ENCODE measurements around the gene DBH.
A peak's percentile ranks its signal among the peaks of the same experiment; 100 is the strongest.

Gene DBH

GRCh38 chr9:133604214-133604613, 31.9 kb upstream of the DBH start:
- DNase-seq (ENCODE audit: low read depth in 2 of 2) = no peak

- no peak for DNase-seq (ENCODE audit: low read depth in 2 of 2)
Measured at GRCh38 chr9:133604856-133605255, 31.3 kb upstream of the DBH start.

- no peak for DNase-seq (ENCODE audit: low read depth in 2 of 2)
Measured at GRCh38 chr9:133605446-133605845, 30.7 kb upstream of the DBH start.

- DNase-seq (ENCODE audit: low read depth in 2 of 2) = no peak
Measured at GRCh38 chr9:133605856-133606707, 30.1 kb upstream of the DBH start.

- no peak for DNase-seq (ENCODE audit: low read depth in 2 of 2)
Measured at GRCh38 chr9:133606708-133607025, 29.5 kb upstream of the DBH start.

- no peak for DNase-seq (ENCODE audit: low read depth in 2 of 2)
Measured at GRCh38 chr9:133607381-133607780, 28.8 kb upstream of the DBH start.

- DNase-seq (ENCODE audit: low read depth in 2 of 2) = no peak
Measured at GRCh38 chr9:133607976-133608375, 28.2 kb upstream of the DBH start.

- DNase-seq (ENCODE audit: low read depth in 2 of 2) = no peak
Measured at GRCh38 chr9:133608382-133608781, 27.8 kb upstream of the DBH start.

GRCh38 chr9:133608889-133609288, 27.3 kb upstream of the DBH start:
- DNase-seq (ENCODE audit: low read depth in 2 of 2) = no peak

- peak in 1 of 2 experiments; percentile 1 for DNase-seq (ENCODE audit: low read depth in 2 of 2)
Measured at GRCh38 chr9:133609311-133610098, 26.7 kb upstream of the DBH start, which contains the start of gene FAM163B. TSS of gene FAM163B (minus strand) at chr9:133609389. CDS start at chr9:133580223, 29,166 bp downstream.

- no peak for DNase-seq (ENCODE audit: low read depth in 2 of 2)
Measured at GRCh38 chr9:133610845-133611244, 25.3 kb upstream of the DBH start.

- no peak for DNase-seq (ENCODE audit: low read depth in 2 of 2)
Measured at GRCh38 chr9:133612051-133612450, 24.1 kb upstream of the DBH start.

GRCh38 chr9:133612816-133613215, 23.3 kb upstream of the DBH start:
- no peak for DNase-seq (ENCODE audit: low read depth in 2 of 2)

GRCh38 chr9:133613432-133613831, 22.7 kb upstream of the DBH start:
- no peak for DNase-seq (ENCODE audit: low read depth in 2 of 2)

- DNase-seq (ENCODE audit: low read depth in 2 of 2) = no peak
Measured at GRCh38 chr9:133614056-133614455, 22.1 kb upstream of the DBH start.

- no peak for DNase-seq (ENCODE audit: low read depth in 2 of 2)
Measured at GRCh38 chr9:133614678-133615077, 21.5 kb upstream of the DBH start.

- no peak for DNase-seq (ENCODE audit: low read depth in 2 of 2)
Measured at GRCh38 chr9:133615186-133615585, 21.0 kb upstream of the DBH start.

GRCh38 chr9:133615606-133616188, 20.5 kb upstream of the DBH start:
- DNase-seq (ENCODE audit: low read depth in 2 of 2) = no peak

GRCh38 chr9:133616643-133617405, 19.3 kb upstream of the DBH start:
- no peak for DNase-seq (ENCODE audit: low read depth in 2 of 2)

GRCh38 chr9:133618726-133619125, 17.4 kb upstream of the DBH start:
- DNase-seq (ENCODE audit: low read depth in 2 of 2) = no peak

GRCh38 chr9:133619791-133620190, 16.4 kb upstream of the DBH start:
- DNase-seq (ENCODE audit: low read depth in 2 of 2) = no peak

- no peak for DNase-seq (ENCODE audit: low read depth in 2 of 2)
Measured at GRCh38 chr9:133621725-133622267, 14.4 kb upstream of the DBH start.
